Muscle layer of duodenum (tissue), 2 donors: ENCODE measurements around the gene PCNX4.
"Not testable (repeated sequence)": the region's sequence is repeated elsewhere in the genome, so short reads cannot be mapped to it uniquely, and the experiment has no call there.

Source experiments
- H3K27ac ChIP-seq: one replicate; pipeline ENCODE4 v1.7.0; 2013; ENCODE audit warnings: mild to moderate bottlenecking, low read length
- H3K27me3 ChIP-seq: one replicate; pipeline ENCODE4 v1.7.0; 2013; ENCODE audit warnings: low read depth, mild to moderate bottlenecking, control low read depth, low read length
- H3K36me3 ChIP-seq, 2 donors: one replicate each; pipeline ENCODE4 v1.7.0; 2013; ENCODE audit warnings: low read length in 2 of 2, control low read depth in 1 of 2, mild to moderate bottlenecking in 1 of 2; ENCODE audit not compliant: insufficient read depth in 2 of 2, control insufficient read depth in 1 of 2
- H3K4me1 ChIP-seq, 2 donors: one replicate each; pipeline ENCODE4 v1.7.0; 2013; ENCODE audit warnings: low read length in 2 of 2, mild to moderate bottlenecking in 2 of 2, control low read depth in 1 of 2, moderate library complexity in 1 of 2; ENCODE audit not compliant: insufficient read depth in 2 of 2, control insufficient read depth in 1 of 2
- H3K4me3 ChIP-seq, 2 donors: one replicate each; pipeline ENCODE4 v1.7.0; 2013; ENCODE audit warnings: low read length in 2 of 2, low read depth in 1 of 2, mild to moderate bottlenecking in 1 of 2
- H3K9me3 ChIP-seq, 2 donors: one replicate each; pipeline ENCODE4 v1.7.0; 2013; ENCODE audit warnings: low read length in 2 of 2, control low read depth in 1 of 2, mild to moderate bottlenecking in 1 of 2; ENCODE audit not compliant: control insufficient read depth in 1 of 2
- donor health status: healthy.

Gene PCNX4

DNA sequence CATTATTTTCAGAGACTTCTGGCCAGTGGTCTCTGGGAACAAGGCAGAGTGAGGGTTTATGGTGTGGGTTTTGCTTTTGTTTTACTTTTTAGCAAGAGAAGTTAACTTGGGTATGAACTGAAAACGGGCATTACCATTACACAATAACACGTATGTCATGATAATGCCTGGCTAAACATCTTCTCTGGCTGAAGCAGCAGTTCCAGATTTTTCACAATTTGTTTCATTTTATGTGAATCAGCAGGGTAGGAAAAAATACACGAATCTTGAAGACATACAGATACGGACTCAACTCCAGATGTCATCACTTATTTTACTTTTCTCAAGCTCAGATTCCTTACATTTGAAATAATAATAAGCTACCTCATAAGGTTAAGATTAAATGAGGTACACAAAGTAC is 2.5 kb upstream of the PCNX4 start:
- Histone ChIP-seq H3K4me1 (peaks cover 0 to 11% of the 10 kb centered on the region in 2 donors), H3K36me3 (peaks cover 0 to 18% of the 10 kb centered on the region in 2 donors), H3K27ac (no peak overlapping the region), H3K9me3 (no peaks in the 10 kb centered on the region), H3K4me3 (no peak overlapping the region), H3K27me3 (no peaks in the 10 kb centered on the region)

DNA sequence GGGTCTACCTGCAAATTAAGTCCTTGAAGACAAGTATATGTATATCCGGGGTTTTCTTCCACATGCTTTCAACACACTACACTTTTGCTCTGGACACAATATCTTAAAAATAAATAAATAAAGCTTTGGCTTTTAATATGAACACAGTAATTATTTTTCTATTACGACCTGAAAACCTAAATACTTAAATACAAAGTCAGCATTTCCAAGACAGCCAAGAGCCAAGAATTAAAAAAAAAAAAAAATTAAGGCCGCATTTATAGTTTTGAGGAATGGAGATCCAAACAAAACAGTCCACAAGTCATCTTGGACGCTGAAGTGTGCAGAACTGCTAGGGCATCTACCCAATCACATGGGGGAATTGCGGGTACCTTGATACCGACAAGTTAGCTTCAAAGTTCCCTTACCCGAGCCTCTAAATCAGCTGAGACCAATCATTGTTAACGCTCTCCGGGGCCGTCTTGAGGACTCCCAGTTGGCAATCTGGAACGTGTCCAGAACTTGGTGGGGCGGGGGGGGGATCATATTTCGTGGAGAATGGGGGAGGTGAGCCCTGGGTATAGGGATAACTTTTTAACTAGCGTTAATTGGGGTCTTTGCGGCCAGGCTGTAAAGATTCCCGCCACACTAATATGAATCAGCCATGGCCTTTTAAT is 731 bp upstream of the PCNX4 start:
- peak overlapping the region; percentile 99 for H3K27ac ChIP-seq
- H3K27me3 ChIP-seq: no peaks in the 10 kb centered on the region
- no peaks in the 10 kb centered on the region for H3K9me3 ChIP-seq
- peaks cover 0 to 18% of the 10 kb centered on the region in 2 donors for H3K36me3 ChIP-seq
- peak overlapping the region; percentile 84 to 93 for H3K4me3 ChIP-seq
- peaks cover 0 to 21% of the 10 kb centered on the region in 2 donors for H3K4me1 ChIP-seq

DNA sequence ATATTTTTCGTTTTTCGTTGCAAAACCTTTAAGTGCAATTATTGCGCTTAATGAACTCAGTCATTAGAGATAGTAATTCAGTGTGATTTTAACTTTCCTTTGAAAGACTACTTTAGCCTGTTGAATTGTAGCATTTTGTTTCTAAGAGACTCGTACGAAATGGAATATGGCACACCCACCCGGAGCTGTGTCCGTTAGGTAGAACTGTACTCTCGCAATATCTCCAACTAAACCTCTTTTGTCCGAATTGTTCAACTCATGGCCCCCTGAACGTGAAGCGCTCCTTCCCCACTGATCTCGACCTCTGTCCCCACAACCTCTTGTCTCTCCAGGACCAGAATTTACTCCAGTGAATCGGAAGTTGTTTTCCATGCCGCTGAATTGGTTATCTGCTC is 800 bp downstream of the PCNX4 start:
- Histone ChIP-seq H3K4me1 (peaks cover 0 to 22% of the 10 kb centered on the region in 2 donors), H3K4me3 (peak overlapping the region; percentile 84 to 93), H3K36me3 (peaks cover 0 to 18% of the 10 kb centered on the region in 2 donors), H3K27ac (peak overlapping the region; percentile 99), H3K9me3 (no peaks in the 10 kb centered on the region), H3K27me3 (no peaks in the 10 kb centered on the region)

DNA sequence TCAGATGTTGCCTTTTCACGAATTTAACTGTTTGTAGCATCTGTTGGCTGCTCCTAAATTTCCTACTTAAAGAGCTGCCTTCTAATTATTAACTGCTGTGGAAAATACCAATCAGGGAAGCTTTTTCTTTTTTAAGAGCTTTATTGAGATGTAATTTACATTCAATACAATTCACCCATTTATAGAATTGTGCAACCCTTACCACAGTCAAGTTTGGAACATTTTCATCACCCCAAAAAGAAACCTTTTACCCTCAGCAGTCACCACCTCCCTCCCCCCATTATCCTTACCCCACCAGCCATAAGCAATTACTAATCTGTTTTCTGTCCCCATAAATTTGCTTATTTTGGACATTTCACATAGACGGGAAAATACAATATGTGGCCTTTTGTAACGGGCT is 1.4 kb downstream of the PCNX4 start:
- Histone ChIP-seq H3K27me3 (no peaks in the 10 kb centered on the region), H3K36me3 (peaks cover 5 to 18% of the 10 kb centered on the region in 2 donors), H3K9me3 (no peaks in the 10 kb centered on the region), H3K4me1 (peaks cover 0 to 22% of the 10 kb centered on the region in 2 donors), H3K4me3 (peak overlapping the region; percentile 84 to 93), H3K27ac (peak overlapping the region; percentile 99)

DNA sequence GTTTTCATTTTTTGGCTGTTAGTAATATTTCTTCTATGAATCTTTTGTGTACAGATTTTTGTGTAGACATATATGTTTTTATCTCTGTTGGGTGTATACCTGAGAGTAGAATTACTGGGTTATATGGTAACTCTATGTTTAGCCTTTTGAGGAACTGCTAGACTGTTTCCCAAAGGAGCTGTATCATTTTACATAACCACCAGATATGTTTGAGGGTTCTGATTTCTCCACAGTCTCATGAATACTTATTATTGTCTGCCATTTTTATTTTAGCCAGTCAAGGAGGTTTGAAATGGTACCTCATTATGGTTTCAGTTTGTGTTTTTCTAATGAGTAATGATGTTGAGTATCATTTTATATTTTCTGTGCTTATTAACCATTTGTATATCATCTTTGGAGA is 1.9 kb downstream of the PCNX4 start:
- Histone ChIP-seq H3K27me3 (no peaks in the 10 kb centered on the region), H3K4me3 (peak overlapping the region; percentile 84 to 93), H3K9me3 (no peaks in the 10 kb centered on the region), H3K4me1 (peaks cover 0 to 22% of the 10 kb centered on the region in 2 donors), H3K27ac (peak overlapping the region; percentile 99), H3K36me3 (peaks cover 7 to 18% of the 10 kb centered on the region in 2 donors)

DNA sequence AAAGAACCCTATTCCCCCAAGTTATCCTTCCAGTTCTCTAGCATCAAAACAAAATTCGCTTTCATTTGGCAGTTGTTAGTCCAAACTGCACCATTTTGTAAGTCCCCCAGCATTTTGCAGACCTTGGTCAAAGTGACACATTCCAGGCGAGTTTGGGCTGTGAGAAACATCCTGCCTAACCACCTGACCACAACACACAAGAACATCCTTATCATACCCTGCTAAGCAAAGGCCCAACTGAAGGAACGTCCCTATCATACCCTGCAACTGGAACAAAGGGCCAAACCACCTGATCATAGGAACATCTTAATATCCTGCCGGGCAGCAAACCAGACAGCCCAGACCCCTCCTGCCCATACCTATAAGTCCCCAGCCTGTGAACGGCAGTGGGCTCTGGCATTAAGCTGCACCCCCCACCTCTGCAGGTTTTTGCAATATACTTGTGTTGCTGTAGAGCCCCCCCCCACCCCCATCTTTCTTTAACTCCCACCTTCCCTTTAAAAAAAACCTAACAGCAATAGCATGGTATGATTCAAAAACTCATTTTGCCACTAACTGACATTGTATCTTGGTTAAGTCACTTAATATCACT is 2.7 kb downstream of the PCNX4 start:
- Histone ChIP-seq H3K27ac (no peak overlapping the region), H3K27me3 (no peaks in the 10 kb centered on the region), H3K4me3 (peak overlapping the region; percentile 23 to 93), H3K9me3 (no peaks in the 10 kb centered on the region), H3K4me1 (peaks cover 0 to 22% of the 10 kb centered on the region in 2 donors), H3K36me3 (peaks cover 7 to 18% of the 10 kb centered on the region in 2 donors)

DNA sequence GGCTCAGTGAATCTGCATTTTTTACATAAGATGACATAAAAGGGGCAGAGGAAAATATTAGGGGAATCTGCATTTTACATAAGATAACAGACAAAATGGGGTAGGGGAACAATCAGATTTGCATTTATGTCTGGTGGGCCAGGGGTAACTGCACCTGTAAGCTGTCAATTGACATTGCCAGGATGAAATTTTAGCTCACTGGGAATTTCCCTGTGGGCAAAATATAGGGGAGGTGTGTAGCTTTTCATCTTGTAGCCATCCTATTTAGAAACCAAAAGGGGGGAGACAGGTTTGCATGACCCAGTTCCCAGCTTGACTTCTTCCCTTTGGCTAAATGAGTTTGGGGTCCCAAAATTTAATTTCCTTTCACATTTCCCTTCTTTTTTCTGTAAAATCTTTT is 3.5 kb downstream of the PCNX4 start:
- no peak overlapping the region for H3K27ac ChIP-seq
- H3K4me1 ChIP-seq: peaks cover 0 to 22% of the 10 kb centered on the region in 2 donors
- H3K36me3 ChIP-seq: peaks cover 7 to 18% of the 10 kb centered on the region in 2 donors
- H3K27me3 ChIP-seq: no peaks in the 10 kb centered on the region
- H3K9me3 ChIP-seq: no peaks in the 10 kb centered on the region
- H3K4me3 ChIP-seq: no peak overlapping the region

DNA sequence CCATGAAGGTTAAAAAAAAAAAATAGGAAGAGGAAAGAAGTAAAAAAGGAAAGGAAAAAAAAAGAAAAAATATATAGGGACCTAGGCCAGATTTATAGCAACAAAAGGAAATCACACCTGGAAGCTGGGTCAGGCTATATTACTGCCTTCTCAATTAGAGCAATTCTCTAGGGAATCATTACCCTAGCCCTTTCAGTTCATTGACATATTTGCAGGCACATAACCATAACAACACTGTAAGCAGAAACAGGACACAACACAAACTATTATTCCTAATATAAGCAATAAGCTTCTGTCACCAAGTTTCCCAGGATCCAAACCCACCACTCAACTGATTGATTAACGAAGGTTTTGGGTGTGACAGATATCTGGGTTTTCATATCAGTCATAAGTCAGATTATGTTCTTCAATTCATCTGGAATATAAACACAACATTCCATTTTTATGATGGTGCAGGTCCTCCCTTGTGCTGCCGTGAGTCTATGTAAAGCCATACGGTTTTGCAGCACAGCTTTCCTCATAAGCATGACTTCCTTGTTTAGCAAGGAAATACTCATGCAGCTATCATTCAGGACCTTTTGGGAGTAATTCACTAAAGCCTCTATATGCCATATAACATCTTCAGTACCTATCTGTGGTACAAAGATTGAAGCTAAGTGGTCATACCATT is 4.2 kb downstream of the PCNX4 start:
- H3K9me3 ChIP-seq: no peaks in the 10 kb centered on the region
- peaks cover 0 to 22% of the 10 kb centered on the region in 2 donors for H3K4me1 ChIP-seq
- peaks cover 7 to 18% of the 10 kb centered on the region in 2 donors for H3K36me3 ChIP-seq
- H3K27ac ChIP-seq: no peak overlapping the region
- no peaks in the 10 kb centered on the region for H3K27me3 ChIP-seq
- H3K4me3 ChIP-seq: no peak overlapping the region

DNA sequence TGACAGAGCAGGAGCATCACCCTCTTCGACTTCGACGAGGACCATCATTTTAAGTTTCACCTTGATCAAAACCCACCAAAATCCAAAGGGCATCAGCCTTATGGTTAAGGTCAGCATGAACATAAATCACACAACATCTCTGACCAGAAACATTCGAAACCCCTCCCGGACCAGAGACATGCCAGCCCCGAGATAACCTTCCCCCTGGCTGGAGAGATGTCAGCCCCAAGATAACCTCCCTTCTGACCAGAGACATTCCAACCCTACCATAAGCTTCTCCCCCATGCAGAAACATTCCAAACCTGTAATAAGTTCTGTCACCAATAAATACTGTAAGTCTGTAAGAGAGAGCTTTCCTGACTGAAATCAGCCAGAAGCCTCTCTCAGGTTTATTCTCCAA is 6.3 kb downstream of the PCNX4 start:
- H3K4me1 ChIP-seq: peaks cover 5 to 29% of the 10 kb centered on the region in 2 donors
- no peaks in the 10 kb centered on the region for H3K9me3 ChIP-seq
- peaks cover 5 to 7% of the 10 kb centered on the region in 2 donors for H3K36me3 ChIP-seq
- no peak overlapping the region for H3K27ac ChIP-seq
- no peaks in the 10 kb centered on the region for H3K27me3 ChIP-seq
- no peak overlapping the region for H3K4me3 ChIP-seq

DNA sequence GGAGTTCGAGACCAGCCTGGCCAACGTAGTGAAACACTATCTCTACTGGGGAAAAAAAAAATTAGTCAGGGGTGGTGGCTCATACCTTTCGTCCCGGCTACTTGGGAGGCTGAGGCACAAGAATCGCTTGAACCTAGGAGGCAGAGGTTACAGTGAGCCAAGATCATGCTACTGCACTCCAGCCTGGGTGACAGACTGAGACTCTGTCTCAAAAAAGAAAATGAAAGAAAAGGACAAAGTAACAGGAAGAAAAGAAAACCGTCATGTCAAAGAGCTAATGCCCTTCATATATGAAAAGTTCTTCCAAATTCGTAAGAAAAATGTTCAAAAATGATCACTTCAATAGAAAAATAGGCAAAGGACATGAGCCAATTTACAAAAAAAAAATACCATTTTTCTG is 8.1 kb downstream of the PCNX4 start:
- H3K9me3 ChIP-seq, H3K36me3 ChIP-seq, H3K27me3 ChIP-seq, H3K4me3 ChIP-seq, H3K27ac ChIP-seq: not testable (repeated sequence)
- H3K4me1 ChIP-seq: peaks cover 7 to 19% of the 10 kb centered on the region in 2 donors

DNA sequence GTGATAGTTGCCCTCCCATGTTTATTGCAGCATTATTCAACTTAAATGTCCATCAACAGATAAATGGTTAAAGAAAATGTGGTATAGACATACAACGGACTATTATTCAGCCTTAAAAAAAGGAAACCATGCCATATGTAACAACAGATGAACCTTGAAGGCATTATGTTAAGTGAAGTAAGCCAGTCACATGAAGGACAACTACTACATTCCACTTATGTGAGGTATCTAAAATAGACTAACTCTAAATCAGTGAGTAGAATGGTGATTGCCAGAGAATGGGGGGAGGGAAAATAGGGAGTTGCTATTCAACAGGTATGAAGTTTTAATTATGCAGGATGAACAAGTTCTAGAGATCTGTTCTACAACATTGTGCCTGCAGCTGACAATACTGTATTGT is 10.1 kb downstream of the PCNX4 start:
- Histone ChIP-seq H3K27ac (no peak overlapping the region), H3K4me1 (peaks cover 7 to 13% of the 10 kb centered on the region in 2 donors), H3K27me3 (no peaks in the 10 kb centered on the region), H3K9me3 (no peaks in the 10 kb centered on the region), H3K4me3 (no peak overlapping the region), H3K36me3 (peaks cover 0 to 7% of the 10 kb centered on the region in 2 donors)
